Endothelial cell (in vitro differentiated cells): ENCODE measurements around the gene FAM83F. TPM values are rescaled to one million over a fixed set of nuclear protein-coding genes. Genes with fewer than 3 reads are reported as not detected.

ENCODE experiments used
- DNase-seq: peaks from one replicate; pipeline ENCODE4 v3.0.0; 2021; ENCODE audit warnings: low spot score
- H3K27ac Mint-ChIP-seq: one replicate; pipeline ENCODE4 v1.8.0; 2021; ENCODE audit warnings: mixed read lengths, inconsistent platforms; ENCODE audit not compliant: unreplicated experiment
- H3K27me3 Mint-ChIP-seq: one replicate; pipeline ENCODE4 v1.8.0; 2021; ENCODE audit warnings: mild to moderate bottlenecking, moderate library complexity, mixed read lengths, inconsistent platforms; ENCODE audit not compliant: unreplicated experiment
- H3K36me3 Mint-ChIP-seq: one replicate; pipeline ENCODE4 v1.8.0; 2021; ENCODE audit warnings: mild to moderate bottlenecking, low read depth, mixed read lengths, inconsistent platforms; ENCODE audit not compliant: unreplicated experiment
- H3K4me1 Mint-ChIP-seq: one replicate; pipeline ENCODE4 v1.8.0; 2021; ENCODE audit warnings: mild to moderate bottlenecking, mixed read lengths, inconsistent platforms; ENCODE audit not compliant: unreplicated experiment
- H3K4me3 Mint-ChIP-seq: one replicate; pipeline ENCODE4 v1.8.0; 2021; ENCODE audit warnings: mild to moderate bottlenecking, mixed read lengths, inconsistent platforms; ENCODE audit not compliant: unreplicated experiment
- H3K9me3 Mint-ChIP-seq: one replicate; pipeline ENCODE4 v1.8.0; 2021; ENCODE audit warnings: mixed read lengths, inconsistent platforms; ENCODE audit not compliant: unreplicated experiment
- total RNA-seq: library from RNA; stranded (reverse); fragmentation: NEBNext Ultra II Directional; extraction: Animal tissue kit (Norgen Biotek cat#: 25700); gene quantifications from one replicate; pipeline ENCODE4 v1.2.1, GENCODE V29; 2021; ENCODE audit not compliant: unreplicated experiment
- TF ChIP-seq, protein P1 (sequence below): fragments of 200-600 bp; sonication (generic); IDR thresholded peaks from one replicate; pipeline ENCODE4 v1.5.0; 2021; ENCODE audit warnings: antibody characterized with exemption; ENCODE audit not compliant: unreplicated experiment

The FAM83F gene
- total RNA-seq, 1 donor from 2014 or later = 3.5 TPM

- Mint-ChIP-seq H3K9me3 (no peaks in the 10 kb centered on the region), H3K36me3 (no peaks in the 10 kb centered on the region)
Observed at GRCh38 chr22:39980596-39980995, 14.2 kb upstream of the FAM83F start.

DNA sequence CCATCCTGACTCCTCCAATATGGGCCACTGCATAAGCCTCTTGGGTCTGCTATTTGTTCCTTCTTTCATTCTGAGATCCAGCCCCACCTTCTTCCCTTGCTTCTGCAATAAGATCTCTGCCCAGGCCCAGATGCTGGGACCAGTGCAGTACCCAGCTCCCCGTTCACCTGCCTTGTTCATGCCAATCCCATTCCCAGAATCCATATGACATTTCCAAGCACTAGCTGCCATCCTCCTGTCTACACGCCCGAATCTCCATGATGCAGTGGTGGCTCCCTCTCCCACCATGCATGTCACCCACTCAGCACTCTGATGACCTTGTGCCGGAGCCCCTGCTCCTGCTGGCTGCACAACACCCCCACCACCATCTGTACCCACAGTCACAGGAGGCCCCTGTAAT is 11.4 kb upstream of the FAM83F start:
- no peaks in the 10 kb centered on the region for H3K9me3 Mint-ChIP-seq
- H3K36me3 Mint-ChIP-seq = no peaks in the 10 kb centered on the region
- no peak overlapping the region for H3K4me3 Mint-ChIP-seq
- no peak overlapping the region for H3K27ac Mint-ChIP-seq
- no peaks in the 10 kb centered on the region for H3K4me1 Mint-ChIP-seq
- TF ChIP-seq, protein P1, sequence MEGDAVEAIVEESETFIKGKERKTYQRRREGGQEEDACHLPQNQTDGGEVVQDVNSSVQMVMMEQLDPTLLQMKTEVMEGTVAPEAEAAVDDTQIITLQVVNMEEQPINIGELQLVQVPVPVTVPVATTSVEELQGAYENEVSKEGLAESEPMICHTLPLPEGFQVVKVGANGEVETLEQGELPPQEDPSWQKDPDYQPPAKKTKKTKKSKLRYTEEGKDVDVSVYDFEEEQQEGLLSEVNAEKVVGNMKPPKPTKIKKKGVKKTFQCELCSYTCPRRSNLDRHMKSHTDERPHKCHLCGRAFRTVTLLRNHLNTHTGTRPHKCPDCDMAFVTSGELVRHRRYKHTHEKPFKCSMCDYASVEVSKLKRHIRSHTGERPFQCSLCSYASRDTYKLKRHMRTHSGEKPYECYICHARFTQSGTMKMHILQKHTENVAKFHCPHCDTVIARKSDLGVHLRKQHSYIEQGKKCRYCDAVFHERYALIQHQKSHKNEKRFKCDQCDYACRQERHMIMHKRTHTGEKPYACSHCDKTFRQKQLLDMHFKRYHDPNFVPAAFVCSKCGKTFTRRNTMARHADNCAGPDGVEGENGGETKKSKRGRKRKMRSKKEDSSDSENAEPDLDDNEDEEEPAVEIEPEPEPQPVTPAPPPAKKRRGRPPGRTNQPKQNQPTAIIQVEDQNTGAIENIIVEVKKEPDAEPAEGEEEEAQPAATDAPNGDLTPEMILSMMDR = no peak
- no peak for DNase-seq
- no peaks in the 10 kb centered on the region for H3K27me3 Mint-ChIP-seq

More at GRCh38 chr22:39980596-39980995, 14.2 kb upstream of the FAM83F start:
- Mint-ChIP-seq H3K27me3 (no peaks in the 10 kb centered on the region), H3K27ac (no peak overlapping the region), H3K4me3 (no peak overlapping the region), H3K4me1 (no peaks in the 10 kb centered on the region)
- no peak for DNase-seq
- TF ChIP-seq, protein P1 = no peak

DNA sequence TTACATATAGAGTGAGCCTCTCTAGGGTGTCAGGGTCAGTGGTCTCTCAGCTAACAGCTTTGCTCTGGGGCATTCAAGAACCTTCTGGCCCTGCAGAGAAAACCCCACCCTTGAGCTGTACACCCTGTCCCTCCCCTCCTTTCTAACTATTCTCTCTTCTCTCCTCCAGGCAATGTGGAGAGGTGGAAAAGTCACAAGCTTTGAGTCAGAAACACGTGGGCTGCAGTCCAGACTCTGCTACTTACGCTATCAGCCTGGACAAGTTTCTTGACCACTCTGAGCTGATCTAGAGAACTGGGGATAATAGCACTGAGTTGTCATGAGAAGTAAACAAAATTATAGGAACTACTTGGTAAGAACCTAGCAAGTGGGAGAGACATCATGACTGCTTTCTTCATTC is 10.7 kb upstream of the FAM83F start:
- Mint-ChIP-seq H3K4me3 (no peak overlapping the region), H3K27me3 (no peaks in the 10 kb centered on the region), H3K4me1 (no peaks in the 10 kb centered on the region), H3K27ac (no peak overlapping the region), H3K36me3 (no peaks in the 10 kb centered on the region), H3K9me3 (no peaks in the 10 kb centered on the region)
- no peak for DNase-seq
- TF ChIP-seq, protein P1 = no peak

- H3K27ac Mint-ChIP-seq = no peak overlapping the region
- no peaks in the 10 kb centered on the region for H3K4me1 Mint-ChIP-seq
- no peak for DNase-seq
- TF ChIP-seq, protein P1 = no peak
- H3K9me3 Mint-ChIP-seq = no peaks in the 10 kb centered on the region
- H3K4me3 Mint-ChIP-seq = no peak overlapping the region
- peaks cover 2% of the 10 kb centered on the region for H3K27me3 Mint-ChIP-seq
- H3K36me3 Mint-ChIP-seq = no peaks in the 10 kb centered on the region
Observed at GRCh38 chr22:39984746-39985145, 10.0 kb upstream of the FAM83F start.

- Mint-ChIP-seq H3K36me3 (no peaks in the 10 kb centered on the region), H3K4me3 (no peak overlapping the region), H3K27me3 (peaks cover 2% of the 10 kb centered on the region), H3K9me3 (no peaks in the 10 kb centered on the region), H3K27ac (no peak overlapping the region), H3K4me1 (no peaks in the 10 kb centered on the region)
- TF ChIP-seq, protein P1 = no peak
- no peak for DNase-seq
Observed at GRCh38 chr22:39985383-39986035, 9.2 kb upstream of the FAM83F start.
